ENCODE data around the gene OPN1MW2.
"Not testable (repeated sequence)": the region's sequence is repeated elsewhere in the genome, so short reads cannot be mapped to it uniquely, and the experiment has no call there.

OPN1MW2 gene

DNA sequence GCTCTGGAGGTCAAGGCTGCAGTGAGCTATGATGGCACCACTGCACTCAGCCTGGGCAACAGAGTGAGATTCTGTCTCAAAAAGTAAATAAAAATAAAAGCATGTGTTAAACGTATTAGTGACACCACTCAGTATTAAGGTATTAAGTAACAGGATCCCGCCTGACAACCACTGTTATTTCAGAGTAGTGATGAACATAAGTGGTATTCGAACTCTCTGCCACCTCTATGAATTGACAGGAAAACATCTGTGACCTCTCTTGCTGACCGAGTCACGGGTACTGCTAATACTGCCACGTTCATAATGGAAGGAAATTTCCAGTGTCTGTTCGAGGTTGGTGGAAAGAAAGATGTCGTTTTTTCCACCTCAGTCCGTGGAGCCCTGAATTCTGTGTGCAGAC is 7.2 kb downstream of the OPN1MW2 start:
- H3K4me1 ChIP-seq (ENCODE audit: control insufficient read depth, insufficient read depth, low read length); H3K36me3 ChIP-seq (ENCODE audit: control insufficient read depth in 2 of 2, insufficient read depth in 1 of 2, low read length in 2 of 2); H3K27ac ChIP-seq (ENCODE audit: extremely low read depth, low read depth, low read length); H3K9me3 ChIP-seq (ENCODE audit: control insufficient read depth, insufficient read depth, low read depth, low read length); CTCF ChIA-PET; H3K4me3 ChIP-seq (ENCODE audit: low read depth, low read length); POLR2A ChIA-PET: not testable (repeated sequence)

DNA sequence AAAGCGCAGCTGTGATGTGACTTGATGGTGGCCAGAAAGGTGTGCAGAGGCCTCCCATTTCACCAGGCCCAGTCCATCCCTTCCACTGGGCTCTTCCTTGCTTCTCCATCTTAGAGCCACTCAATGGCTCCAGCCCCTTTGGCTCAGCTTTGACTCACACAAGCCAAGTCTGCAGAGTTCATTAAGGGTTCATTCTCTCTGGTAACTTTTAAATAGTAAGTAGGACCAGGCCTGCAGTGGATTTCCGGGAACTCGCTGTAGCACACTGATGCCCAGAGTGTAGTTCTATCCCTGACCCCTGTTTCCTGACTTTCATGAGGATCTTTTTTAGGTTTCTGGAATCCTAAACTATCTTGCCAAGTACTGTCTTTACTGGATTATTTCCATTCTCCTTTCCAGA is 11.9 kb downstream of the OPN1MW2 start:
- H3K27ac ChIP-seq (ENCODE audit: extremely low read depth, low read depth, low read length); H3K36me3 ChIP-seq (ENCODE audit: control insufficient read depth in 2 of 2, insufficient read depth in 1 of 2, low read length in 2 of 2); CTCF ChIA-PET; H3K9me3 ChIP-seq (ENCODE audit: control insufficient read depth, insufficient read depth, low read depth, low read length); POLR2A ChIA-PET; H3K4me1 ChIP-seq (ENCODE audit: control insufficient read depth, insufficient read depth, low read length); H3K4me3 ChIP-seq (ENCODE audit: low read depth, low read length): not testable (repeated sequence)

DNA sequence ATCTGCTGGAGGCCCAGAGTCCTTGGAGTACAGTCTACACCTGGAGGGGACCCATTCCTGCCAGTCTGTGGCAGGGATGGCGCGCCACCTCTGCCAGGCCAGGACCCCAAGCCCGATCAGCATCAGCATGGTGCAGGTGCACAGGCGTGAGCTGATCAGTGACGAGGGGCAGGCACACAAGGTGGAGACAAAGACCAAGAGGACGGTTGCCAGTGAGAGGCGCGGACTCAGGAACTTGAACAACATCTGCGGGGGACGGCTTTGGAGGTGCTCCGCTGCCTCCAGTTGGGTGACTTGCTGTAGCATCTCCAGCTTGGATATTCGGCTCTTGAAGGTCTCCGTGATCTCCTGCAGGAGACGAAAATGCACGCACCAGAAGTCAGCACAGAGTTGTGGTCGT is 14.1 kb downstream of the OPN1MW2 start:
- H3K4me1 ChIP-seq (ENCODE audit: control insufficient read depth, insufficient read depth, low read length); H3K36me3 ChIP-seq (ENCODE audit: control insufficient read depth in 2 of 2, insufficient read depth in 1 of 2, low read length in 2 of 2); CTCF ChIA-PET; POLR2A ChIA-PET; H3K4me3 ChIP-seq (ENCODE audit: low read depth, low read length); H3K9me3 ChIP-seq (ENCODE audit: control insufficient read depth, insufficient read depth, low read depth, low read length); H3K27ac ChIP-seq (ENCODE audit: extremely low read depth, low read depth, low read length): not testable (repeated sequence)

DNA sequence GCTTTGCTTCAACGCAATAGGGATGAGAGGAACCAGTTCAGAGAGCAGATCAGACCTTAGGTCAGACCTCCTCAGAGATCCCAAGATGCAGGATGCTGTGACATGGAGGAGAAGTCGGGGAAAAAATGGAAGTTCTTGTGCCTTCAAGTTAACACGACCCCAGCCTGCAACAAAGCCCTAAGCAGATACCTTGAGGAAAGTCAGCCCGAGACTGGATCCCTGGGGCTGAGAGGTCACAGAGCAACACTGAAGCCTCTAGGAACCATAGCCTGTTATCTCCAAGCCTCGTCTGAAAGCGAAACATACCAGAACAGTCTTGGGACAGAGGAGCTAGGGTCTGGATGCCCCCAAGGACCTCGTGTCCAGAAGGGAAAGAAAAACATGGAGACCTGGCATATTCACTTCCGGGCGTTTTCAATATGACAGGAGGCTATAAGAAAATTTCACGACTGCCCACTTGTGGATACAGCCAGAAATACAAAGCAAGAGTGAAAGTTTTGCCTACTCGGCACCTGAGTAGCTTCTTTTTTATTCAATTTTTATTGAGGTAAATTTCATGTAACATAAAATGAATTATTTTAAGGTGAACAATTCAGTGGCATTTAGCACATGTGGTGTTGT is 19.5 kb downstream of the OPN1MW2 start:
- H3K4me1 ChIP-seq (ENCODE audit: control insufficient read depth, insufficient read depth, low read length); H3K4me3 ChIP-seq (ENCODE audit: low read depth, low read length); H3K9me3 ChIP-seq (ENCODE audit: control insufficient read depth, insufficient read depth, low read depth, low read length); POLR2A ChIA-PET; CTCF ChIA-PET; H3K36me3 ChIP-seq (ENCODE audit: control insufficient read depth in 2 of 2, insufficient read depth in 1 of 2, low read length in 2 of 2); H3K27ac ChIP-seq (ENCODE audit: extremely low read depth, low read depth, low read length): not testable (repeated sequence)

DNA sequence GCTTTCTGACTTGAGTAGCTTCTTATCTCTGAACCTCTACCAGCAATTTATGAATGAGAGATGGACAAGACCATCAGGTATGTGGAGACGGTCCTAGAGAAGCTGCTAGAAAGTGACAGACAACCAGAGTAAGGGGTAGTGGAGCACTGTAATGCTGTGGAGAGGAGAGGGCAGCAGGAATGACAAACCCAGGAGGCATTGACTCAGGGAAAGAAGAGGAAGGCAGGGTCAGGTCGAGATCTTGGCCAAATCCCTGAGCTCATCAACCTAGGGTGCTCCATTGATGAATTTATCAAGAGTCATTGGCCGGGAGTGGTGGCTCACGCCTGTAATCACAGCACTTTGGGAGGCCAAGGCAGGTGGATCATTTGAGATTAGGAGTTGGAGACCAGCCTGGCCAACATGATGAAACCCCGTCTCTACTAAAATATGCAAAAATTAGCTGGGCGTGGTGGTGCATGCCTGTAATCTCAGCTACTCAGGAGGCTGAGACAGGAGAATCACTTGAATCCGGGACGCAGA is 20.5 kb downstream of the OPN1MW2 start:
- H3K4me3 ChIP-seq (ENCODE audit: low read depth, low read length); POLR2A ChIA-PET; H3K9me3 ChIP-seq (ENCODE audit: control insufficient read depth, insufficient read depth, low read depth, low read length); H3K36me3 ChIP-seq (ENCODE audit: control insufficient read depth in 2 of 2, insufficient read depth in 1 of 2, low read length in 2 of 2); H3K4me1 ChIP-seq (ENCODE audit: control insufficient read depth, insufficient read depth, low read length); H3K27ac ChIP-seq (ENCODE audit: extremely low read depth, low read depth, low read length): not testable (repeated sequence)
- CTCF ChIA-PET = interaction anchor here (0.6 to 0.9 kb wide), 3 partner anchors 228 to 317 kb away, joined by 3 to 4 read pairs (median 3); no protein-coding TSS in a partner anchor

DNA sequence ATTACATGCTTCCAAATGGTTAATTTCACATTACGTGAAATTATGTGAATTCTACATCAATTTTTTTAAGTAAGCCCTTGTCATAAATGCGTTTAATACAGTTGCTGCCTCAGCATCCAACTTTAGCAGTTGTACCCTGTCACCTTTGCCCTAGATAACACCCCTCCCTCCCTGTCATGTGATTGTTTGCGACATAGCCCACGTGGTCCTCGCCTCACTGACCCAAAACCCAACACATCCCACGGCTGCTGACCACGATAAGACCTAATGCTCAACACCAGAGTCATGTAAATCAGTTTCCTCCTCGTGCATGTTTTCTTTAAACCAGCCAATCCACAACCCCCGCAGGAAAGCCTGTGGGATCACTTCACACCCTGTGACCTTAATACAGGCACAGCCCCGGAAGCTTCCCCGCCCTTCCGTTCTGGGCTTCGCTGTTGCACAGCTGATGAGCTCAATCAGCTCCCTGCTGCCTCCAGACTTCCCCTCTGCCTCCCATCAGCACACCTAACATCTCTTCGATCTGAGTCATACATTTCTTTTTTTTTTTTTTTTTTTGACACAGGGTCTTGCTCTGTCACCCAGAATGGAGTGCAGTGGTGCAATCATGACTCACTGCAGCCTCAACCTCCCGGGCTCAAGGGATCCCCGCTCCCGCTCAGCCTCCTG is 28.0 kb downstream of the OPN1MW2 start:
- POLR2A ChIA-PET; CTCF ChIA-PET; H3K4me1 ChIP-seq (ENCODE audit: control insufficient read depth, insufficient read depth, low read length); H3K36me3 ChIP-seq (ENCODE audit: control insufficient read depth in 2 of 2, insufficient read depth in 1 of 2, low read length in 2 of 2); H3K4me3 ChIP-seq (ENCODE audit: low read depth, low read length); H3K27ac ChIP-seq (ENCODE audit: extremely low read depth, low read depth, low read length); H3K9me3 ChIP-seq (ENCODE audit: control insufficient read depth, insufficient read depth, low read depth, low read length): not testable (repeated sequence)

DNA sequence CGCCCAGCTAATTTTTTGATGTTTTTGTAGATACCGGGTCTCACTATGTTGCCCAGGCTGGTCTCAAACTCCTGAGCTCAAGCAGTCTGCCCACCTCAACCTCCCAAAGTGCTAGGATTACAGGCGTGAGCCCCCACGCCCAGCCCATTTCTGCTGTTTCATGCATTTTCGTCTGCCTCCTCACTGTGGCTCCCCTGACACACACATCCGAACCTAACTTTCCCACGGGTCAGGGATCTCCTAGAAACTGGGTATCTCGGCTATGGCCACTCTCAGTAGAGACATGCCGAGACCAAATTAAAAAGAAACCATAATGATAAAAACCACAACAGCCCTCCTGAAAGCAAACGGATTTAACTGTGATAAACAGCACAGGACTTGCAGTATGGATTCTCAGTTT is 28.5 kb downstream of the OPN1MW2 start:
- H3K4me1 ChIP-seq (ENCODE audit: control insufficient read depth, insufficient read depth, low read length); H3K4me3 ChIP-seq (ENCODE audit: low read depth, low read length); CTCF ChIA-PET; H3K9me3 ChIP-seq (ENCODE audit: control insufficient read depth, insufficient read depth, low read depth, low read length); H3K27ac ChIP-seq (ENCODE audit: extremely low read depth, low read depth, low read length); POLR2A ChIA-PET; H3K36me3 ChIP-seq (ENCODE audit: control insufficient read depth in 2 of 2, insufficient read depth in 1 of 2, low read length in 2 of 2): not testable (repeated sequence)

DNA sequence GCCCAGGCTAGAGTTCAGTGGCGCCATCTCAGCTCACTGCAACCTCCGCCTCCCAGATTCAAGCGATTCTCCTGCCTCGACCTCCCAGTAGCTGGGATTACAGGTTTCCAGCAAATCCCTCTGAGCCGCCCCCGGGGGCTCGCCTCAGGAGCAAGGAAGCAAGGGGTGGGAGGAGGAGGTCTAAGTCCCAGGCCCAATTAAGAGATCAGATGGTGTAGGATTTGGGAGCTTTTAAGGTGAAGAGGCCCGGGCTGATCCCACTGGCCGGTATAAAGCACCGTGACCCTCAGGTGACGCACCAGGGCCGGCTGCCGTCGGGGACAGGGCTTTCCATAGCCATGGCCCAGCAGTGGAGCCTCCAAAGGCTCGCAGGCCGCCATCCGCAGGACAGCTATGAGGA is 37.7 kb downstream of the OPN1MW2 start, which contains the start of gene OPN1MW3:
TSS of gene OPN1MW3 (plus strand) at position 301 of the 400 bp plus-strand sequence. CDS start at position 339, 38 bp downstream.
- H3K4me3 ChIP-seq (ENCODE audit: low read depth, low read length); POLR2A ChIA-PET; CTCF ChIA-PET; H3K27ac ChIP-seq (ENCODE audit: extremely low read depth, low read depth, low read length); H3K36me3 ChIP-seq (ENCODE audit: control insufficient read depth in 2 of 2, insufficient read depth in 1 of 2, low read length in 2 of 2); H3K4me1 ChIP-seq (ENCODE audit: control insufficient read depth, insufficient read depth, low read length); H3K9me3 ChIP-seq (ENCODE audit: control insufficient read depth, insufficient read depth, low read depth, low read length): not testable (repeated sequence)

DNA sequence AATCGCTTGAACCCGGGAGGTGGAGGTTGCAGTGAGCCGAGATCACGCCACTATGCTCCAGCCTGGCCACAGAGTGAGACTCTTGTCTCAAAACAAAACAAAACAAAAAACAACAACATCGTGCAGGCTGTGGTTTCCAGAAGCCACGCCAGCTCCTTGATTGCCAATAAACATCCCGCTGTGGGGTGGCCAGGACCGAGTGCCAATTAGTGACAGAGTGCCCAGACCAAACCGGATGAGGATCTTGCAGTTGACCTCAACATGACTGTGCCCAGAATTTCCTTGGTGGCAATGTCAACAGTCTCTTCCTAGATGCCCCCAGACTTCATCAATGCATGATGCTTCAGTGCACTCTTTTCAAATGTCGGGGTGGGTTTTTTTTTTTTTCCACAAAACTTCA is 39.2 kb downstream of the OPN1MW2 start:
- H3K4me3 ChIP-seq (ENCODE audit: low read depth, low read length); H3K27ac ChIP-seq (ENCODE audit: extremely low read depth, low read depth, low read length); POLR2A ChIA-PET; CTCF ChIA-PET; H3K4me1 ChIP-seq (ENCODE audit: control insufficient read depth, insufficient read depth, low read length); H3K9me3 ChIP-seq (ENCODE audit: control insufficient read depth, insufficient read depth, low read depth, low read length); H3K36me3 ChIP-seq (ENCODE audit: control insufficient read depth in 2 of 2, insufficient read depth in 1 of 2, low read length in 2 of 2): not testable (repeated sequence)

DNA sequence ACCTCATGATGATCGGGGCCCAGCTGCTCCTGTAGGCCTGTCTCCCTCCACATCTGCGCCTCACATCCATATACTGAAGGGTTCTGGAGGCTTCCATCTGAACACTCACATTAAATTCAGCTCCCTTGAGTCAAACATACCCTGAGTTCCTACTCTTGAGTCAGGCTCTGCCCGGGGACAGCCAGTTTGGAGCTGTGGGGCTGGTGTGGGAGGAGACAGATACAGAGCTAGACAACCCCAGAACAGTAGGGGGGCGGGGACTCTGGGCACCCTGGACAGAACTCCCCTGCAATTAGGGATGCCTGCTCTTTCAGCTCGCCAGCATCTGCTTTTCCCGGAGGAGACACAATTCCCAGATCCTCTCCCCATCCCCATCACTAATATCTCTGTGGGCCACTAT is 43.5 kb downstream of the OPN1MW2 start:
- POLR2A ChIA-PET; H3K9me3 ChIP-seq (ENCODE audit: control insufficient read depth, insufficient read depth, low read depth, low read length); H3K27ac ChIP-seq (ENCODE audit: extremely low read depth, low read depth, low read length); H3K36me3 ChIP-seq (ENCODE audit: control insufficient read depth in 2 of 2, insufficient read depth in 1 of 2, low read length in 2 of 2); H3K4me1 ChIP-seq (ENCODE audit: control insufficient read depth, insufficient read depth, low read length); H3K4me3 ChIP-seq (ENCODE audit: low read depth, low read length); CTCF ChIA-PET: not testable (repeated sequence)

DNA sequence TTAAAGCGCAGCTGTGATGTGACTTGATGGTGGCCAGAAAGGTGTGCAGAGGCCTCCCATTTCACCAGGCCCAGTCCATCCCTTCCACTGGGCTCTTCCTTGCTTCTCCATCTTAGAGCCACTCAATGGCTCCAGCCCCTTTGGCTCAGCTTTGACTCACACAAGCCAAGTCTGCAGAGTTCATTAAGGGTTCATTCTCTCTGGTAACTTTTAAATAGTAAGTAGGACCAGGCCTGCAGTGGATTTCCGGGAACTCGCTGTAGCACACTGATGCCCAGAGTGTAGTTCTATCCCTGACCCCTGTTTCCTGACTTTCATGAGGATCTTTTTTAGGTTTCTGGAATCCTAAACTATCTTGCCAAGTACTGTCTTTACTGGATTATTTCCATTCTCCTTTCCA is 49.7 kb downstream of the OPN1MW2 start:
- H3K27ac ChIP-seq (ENCODE audit: extremely low read depth, low read depth, low read length); H3K36me3 ChIP-seq (ENCODE audit: control insufficient read depth in 2 of 2, insufficient read depth in 1 of 2, low read length in 2 of 2); H3K4me1 ChIP-seq (ENCODE audit: control insufficient read depth, insufficient read depth, low read length); H3K9me3 ChIP-seq (ENCODE audit: control insufficient read depth, insufficient read depth, low read depth, low read length); CTCF ChIA-PET; POLR2A ChIA-PET; H3K4me3 ChIP-seq (ENCODE audit: low read depth, low read length): not testable (repeated sequence)

All from HEK293 (cell line).